Fibroblast of villous mesenchyme (primary cell): ENCODE data around the gene SKI. TPM values are rescaled to one million over a fixed set of nuclear protein-coding genes. Genes with fewer than 3 reads are reported as not detected.
"Not testable (repeated sequence)": the region's sequence is repeated elsewhere in the genome, so short reads cannot be mapped to it uniquely, and the experiment has no call there.

Experiments
- DNase-seq: peaks from one replicate; pipeline ENCODE4 v3.0.0-alpha.2; 2010; ENCODE audit warnings: low read depth
- H3K4me3 ChIP-seq: 2 replicates; pipeline ENCODE4 v1.5.1; 2011; ENCODE audit warnings: low read depth, mild to moderate bottlenecking, low read length
- total RNA-seq: library from RNA; depleted of rRNA; stranded (reverse); fragments of >200 nt; gene quantifications from 2 replicates; pipeline ENCODE4 v1.2.3, GENCODE V29; 2012
- TF ChIP-seq, protein P1 (sequence below): IDR thresholded peaks from 2 replicates; pipeline ENCODE4 v1.5.1; 2012; ENCODE audit warnings: low read depth, mild to moderate bottlenecking, low read length; ENCODE audit not compliant: insufficient read depth

Gene SKI
- total RNA-seq, 1 donor: 26.8 TPM

DNA sequence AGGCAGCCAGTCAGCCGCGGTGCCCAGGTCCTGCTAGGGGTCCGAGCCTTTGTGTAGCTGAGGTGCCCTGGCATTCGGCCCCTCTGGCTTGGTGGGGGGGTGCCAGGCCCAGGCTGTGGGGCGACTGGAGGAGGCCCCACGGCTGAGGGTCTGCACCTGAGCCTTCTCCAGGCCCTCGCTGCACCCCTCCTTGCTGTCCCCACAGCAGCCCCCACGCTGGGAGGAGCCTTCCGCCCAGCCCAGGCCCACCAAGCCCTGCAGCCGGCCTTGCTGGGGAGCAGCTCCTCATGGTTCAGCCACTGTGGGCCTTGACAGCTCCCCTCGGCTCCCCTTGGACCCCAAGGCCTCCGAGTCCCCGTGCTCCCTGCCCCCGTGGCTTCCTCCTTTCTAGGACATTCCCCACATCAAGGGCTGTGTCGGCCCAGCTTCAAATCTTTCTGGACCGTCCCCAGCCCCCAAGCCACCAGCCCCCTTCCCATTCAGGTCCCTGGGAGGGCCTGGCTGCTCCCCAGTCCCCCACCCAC lies 95.4 kb downstream of the SKI start:
- no peak for DNase-seq
- H3K4me3 ChIP-seq: no peak overlapping the region
- TF ChIP-seq, protein P1, sequence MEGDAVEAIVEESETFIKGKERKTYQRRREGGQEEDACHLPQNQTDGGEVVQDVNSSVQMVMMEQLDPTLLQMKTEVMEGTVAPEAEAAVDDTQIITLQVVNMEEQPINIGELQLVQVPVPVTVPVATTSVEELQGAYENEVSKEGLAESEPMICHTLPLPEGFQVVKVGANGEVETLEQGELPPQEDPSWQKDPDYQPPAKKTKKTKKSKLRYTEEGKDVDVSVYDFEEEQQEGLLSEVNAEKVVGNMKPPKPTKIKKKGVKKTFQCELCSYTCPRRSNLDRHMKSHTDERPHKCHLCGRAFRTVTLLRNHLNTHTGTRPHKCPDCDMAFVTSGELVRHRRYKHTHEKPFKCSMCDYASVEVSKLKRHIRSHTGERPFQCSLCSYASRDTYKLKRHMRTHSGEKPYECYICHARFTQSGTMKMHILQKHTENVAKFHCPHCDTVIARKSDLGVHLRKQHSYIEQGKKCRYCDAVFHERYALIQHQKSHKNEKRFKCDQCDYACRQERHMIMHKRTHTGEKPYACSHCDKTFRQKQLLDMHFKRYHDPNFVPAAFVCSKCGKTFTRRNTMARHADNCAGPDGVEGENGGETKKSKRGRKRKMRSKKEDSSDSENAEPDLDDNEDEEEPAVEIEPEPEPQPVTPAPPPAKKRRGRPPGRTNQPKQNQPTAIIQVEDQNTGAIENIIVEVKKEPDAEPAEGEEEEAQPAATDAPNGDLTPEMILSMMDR: no peak

DNA sequence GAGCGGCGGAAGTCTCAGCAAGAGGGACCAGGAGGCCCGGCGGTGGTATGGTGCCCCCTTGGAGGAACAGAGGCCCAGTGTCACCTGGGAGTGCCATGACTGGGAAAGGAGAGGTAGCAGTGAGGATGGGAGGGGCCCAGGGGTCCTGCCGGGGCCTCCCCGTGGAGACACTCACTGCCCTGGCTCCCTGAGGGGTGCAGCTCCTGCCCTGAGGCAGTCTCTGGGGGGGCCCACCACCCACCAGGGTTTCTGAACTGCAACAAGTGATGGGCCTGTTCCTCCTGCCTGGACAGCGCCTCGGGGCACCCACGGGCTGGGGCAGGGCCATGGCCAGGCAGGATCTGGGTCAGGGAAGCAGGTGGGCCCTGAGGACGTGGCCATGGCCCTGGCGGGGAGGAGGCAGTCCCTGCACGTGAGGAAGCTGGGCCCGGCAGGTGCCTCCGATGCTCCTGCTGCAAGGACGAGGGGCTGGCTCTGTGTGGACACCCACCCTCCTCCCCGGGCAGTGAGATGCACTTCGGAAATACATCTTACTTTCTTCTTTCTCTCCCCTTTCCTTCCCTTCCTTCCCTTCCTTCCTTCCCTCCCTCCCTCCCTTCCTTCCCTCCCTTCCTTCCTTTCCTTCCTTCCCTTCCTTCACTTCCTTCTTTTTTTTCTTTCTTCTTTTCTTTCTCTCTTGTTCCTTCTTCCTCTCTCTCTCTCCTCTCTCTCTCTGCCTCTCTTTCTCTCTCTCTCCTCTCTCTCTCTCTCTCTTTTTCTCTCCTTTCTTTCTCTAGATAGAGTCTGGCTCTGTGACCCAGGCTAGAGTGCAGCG lies 96.6 kb downstream of the SKI start:
- TF ChIP-seq, protein P1: no peak

DNA sequence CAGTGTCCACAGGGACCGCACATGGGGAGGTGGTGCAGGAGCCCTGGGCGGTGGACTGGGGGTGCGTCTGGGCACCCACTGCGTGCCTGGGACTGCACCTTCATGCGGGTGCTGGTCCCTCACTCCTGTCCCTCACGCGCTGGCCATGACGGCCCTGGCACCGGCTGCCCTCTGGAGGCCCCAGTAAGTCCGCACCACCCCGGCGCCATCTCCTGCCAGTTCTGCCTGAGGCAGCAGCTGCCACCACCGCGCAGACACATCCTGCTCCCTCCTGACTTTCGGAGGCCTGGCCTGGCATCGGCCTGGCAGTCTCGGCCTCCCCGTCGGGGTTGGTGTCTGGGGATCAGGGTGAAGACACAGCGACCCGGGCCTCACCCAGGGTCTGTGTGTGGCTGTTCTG lies 98.4 kb downstream of the SKI start:
- H3K4me3 ChIP-seq: no peak overlapping the region
- no peak for DNase-seq
- TF ChIP-seq, protein P1: no peak

More for the DNA sequence above, 96.6 kb downstream of the SKI start:
- no peak for DNase-seq
- H3K4me3 ChIP-seq: no peak overlapping the region

DNA sequence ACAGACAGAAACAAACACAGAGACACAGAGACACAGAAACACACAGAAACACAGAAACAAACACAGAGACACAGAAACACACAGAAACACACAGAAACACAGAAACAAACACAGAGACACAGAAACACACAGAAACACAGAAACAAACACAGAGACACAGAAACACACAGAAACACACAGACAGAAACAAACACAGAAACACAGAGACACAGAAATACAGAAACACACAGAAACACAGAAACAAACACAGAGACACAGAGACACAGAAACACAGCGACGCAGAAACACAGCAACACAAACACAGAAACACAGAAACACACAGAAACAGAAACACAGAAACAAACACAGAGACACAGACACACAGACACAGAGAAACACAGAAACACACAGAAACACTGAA lies 99.0 kb downstream of the SKI start:
- not testable (repeated sequence) for DNase-seq, H3K4me3 ChIP-seq

DNA sequence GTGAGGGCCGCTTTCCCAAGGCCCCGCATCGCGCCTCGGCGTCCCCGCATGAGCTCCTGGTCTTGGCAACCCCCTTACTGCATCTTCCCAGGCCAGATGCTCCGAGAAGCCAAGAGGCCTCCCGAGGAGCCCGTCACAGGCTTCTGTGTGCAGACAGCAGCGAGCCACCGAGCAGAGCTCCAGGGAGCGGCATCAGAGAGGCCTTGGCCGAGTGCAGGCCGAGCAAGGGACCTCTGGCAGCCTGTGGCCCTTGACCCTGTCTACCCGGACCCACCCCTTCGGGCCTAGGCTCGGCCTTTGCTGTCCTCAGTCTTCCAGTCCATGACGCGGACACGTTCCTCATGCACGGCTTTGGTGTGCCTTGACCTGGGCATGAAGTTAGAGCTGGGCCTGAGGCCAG lies 99.7 kb downstream of the SKI start:
- TF ChIP-seq, protein P1: no peak
- no peak for DNase-seq
- no peak overlapping the region for H3K4me3 ChIP-seq

DNA sequence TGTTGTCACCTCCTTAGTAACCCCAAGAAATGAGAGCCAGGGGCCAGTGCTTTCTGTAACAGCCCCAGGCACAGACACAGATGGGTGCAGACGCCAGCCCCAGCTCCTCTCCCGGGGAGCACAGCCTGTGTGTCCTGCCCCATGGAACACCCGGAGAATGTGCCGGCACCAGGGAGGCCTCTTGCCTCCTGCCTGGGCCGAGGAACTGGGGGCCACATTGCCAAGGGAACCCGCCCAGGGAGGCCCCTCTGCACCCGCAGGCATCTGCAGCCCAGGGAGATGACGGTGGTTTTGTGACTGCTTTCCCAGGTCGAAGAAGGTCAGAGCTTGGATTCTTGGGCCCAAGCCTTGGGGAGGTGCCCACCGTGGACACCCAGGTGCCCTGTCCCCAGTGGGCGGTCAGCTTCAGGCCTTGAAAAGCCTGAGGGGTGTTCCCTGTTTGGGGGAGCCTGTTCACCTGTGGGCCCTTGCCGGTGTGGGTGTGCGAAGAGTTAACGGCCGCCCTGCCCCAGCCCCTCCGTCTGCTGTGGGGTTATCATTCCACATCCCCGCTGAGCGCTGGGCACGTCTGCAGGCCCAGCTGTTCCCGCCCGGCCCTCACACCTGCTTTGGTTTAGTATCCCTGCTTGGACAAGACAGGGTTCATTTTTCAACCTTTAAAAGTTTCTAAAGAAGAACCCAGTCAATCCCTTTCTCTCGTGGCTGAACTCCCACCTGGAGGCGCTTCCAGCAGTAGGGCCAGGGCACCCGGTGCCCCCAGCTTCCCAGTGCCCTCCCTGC lies 100.7 kb downstream of the SKI start:
- DNase-seq: no peak
- TF ChIP-seq, protein P1: no peak
- no peak overlapping the region for H3K4me3 ChIP-seq

DNA sequence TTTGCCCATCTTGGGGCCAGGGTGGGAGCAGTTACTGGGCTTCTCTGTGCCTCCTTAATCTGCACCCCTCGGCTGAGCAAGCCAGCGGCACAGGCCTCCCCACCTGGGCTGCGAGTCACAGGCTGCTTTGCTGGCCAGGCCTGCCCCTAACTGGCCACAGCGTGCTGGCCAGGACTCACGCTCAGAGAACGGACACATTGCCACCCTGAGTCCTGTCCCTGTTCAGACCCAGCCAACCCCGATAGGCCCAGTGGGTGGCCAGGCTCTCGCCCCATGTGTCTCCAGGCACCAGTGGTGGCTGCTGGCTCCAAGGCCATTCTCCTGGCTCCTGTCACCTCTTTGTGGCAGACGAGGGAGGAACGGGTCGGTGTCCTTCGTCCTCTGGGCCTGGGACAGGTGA lies 101.9 kb downstream of the SKI start:
- TF ChIP-seq, protein P1: no peak
- no peak for DNase-seq
- H3K4me3 ChIP-seq: no peak overlapping the region
